Left ventricle myocardium inferior (tissue), 1 donor: ENCODE results near the gene MYH14. TPM values are rescaled to one million over a fixed set of nuclear protein-coding genes. Genes with fewer than 3 reads are reported as not detected.
"Not testable (repeated sequence)": the region's sequence is repeated elsewhere in the genome, so short reads cannot be mapped to it uniquely, and the experiment has no call there.

Source experiments
- DNase-seq: peaks from one replicate; pipeline ENCODE4 v3.0.0-alpha.2; 2020
- H3K27ac ChIP-seq: fragments of 200-600 bp; replicated peaks from 2 replicates; pipeline ENCODE4 v1.8.0; 2021
- H3K27me3 ChIP-seq: fragments of 200-600 bp; 2 replicates; pipeline ENCODE4 v1.8.0; 2021; ENCODE audit warnings: low read depth
- H3K36me3 ChIP-seq: fragments of 200-600 bp; 2 replicates; pipeline ENCODE4 v1.8.0; 2021
- H3K4me1 ChIP-seq: fragments of 200-600 bp; 2 replicates; pipeline ENCODE4 v1.8.0; 2021
- H3K4me3 ChIP-seq: fragments of 200-600 bp; 2 replicates; pipeline ENCODE4 v1.8.0; 2021; ENCODE audit warnings: mild to moderate bottlenecking, moderate library complexity
- H3K9me3 ChIP-seq: fragments of 200-600 bp; replicated peaks from 2 replicates; pipeline ENCODE4 v1.8.0; 2021
- CTCF ChIP-seq: fragments of 200-600 bp; IDR thresholded peaks from 2 replicates; pipeline ENCODE4 v1.8.0; 2021; ENCODE audit warnings: antibody characterized with exemption, mild to moderate bottlenecking, borderline replicate concordance
- intact Hi-C: fragments of 100-400 bp; cut with micrococcal nuclease; formaldehyde crosslinking; loops from one replicate; pipeline ENCODE4 v1.11.0; 2022
- total RNA-seq: library from RNA; stranded (reverse); fragmentation: NEBNext Ultra II Directional; extraction: Animal tissue kit (Norgen Biotek cat#: 25700); gene quantifications from one replicate; pipeline ENCODE4 v1.2.1, GENCODE V29; 2021
- donor health status: DM: no; HTN: yes; CAD: no; lungs with severe emphysema.

The MYH14 gene
- total RNA-seq, 1 donor from 2014 or later, result 115 TPM

- Histone ChIP-seq H3K9me3 (no peaks in the 10 kb centered on the region), H3K27me3 (peaks cover 62% of the 10 kb centered on the region), H3K36me3 (no peaks in the 10 kb centered on the region), H3K4me3 (peak overlapping the region; percentile 69), H3K4me1 (peaks cover 38% of the 10 kb centered on the region), H3K27ac (peak overlapping the region; percentile 78)
- intact Hi-C loops, result no loop called here
- peak; percentile 77 for DNase-seq
- TF ChIP-seq CTCF, result no peak
Measured at GRCh38 chr19:50333737-50334617, 130.6 kb downstream of the MYH14 start.

GRCh38 chr19:50334741-50335421, 131.5 kb downstream of the MYH14 start:
- no peak for TF ChIP-seq CTCF
- H3K4me1 ChIP-seq, result peaks cover 34% of the 10 kb centered on the region
- H3K4me3 ChIP-seq, result no peak overlapping the region
- no peaks in the 10 kb centered on the region for H3K36me3 ChIP-seq
- H3K27me3 ChIP-seq, result peaks cover 54% of the 10 kb centered on the region
- no peak overlapping the region for H3K27ac ChIP-seq
- intact Hi-C loops, result no loop called here
- no peaks in the 10 kb centered on the region for H3K9me3 ChIP-seq
- no peak for DNase-seq

- intact Hi-C loops, DNase-seq, H3K4me3 ChIP-seq, H3K27ac ChIP-seq, H3K36me3 ChIP-seq, H3K9me3 ChIP-seq: not testable (repeated sequence)
- Histone ChIP-seq H3K4me1 (peaks cover 20% of the 10 kb centered on the region), H3K27me3 (peaks cover 35% of the 10 kb centered on the region)
Measured at GRCh38 chr19:50337031-50337430, 133.6 kb downstream of the MYH14 start.

- H3K27me3 ChIP-seq, result peaks cover 4% of the 10 kb centered on the region
Measured at GRCh38 chr19:50340331-50340730, 136.9 kb downstream of the MYH14 start.

GRCh38 chr19:50341091-50341564, 137.7 kb downstream of the MYH14 start:
- H3K4me1 ChIP-seq, result no peaks in the 10 kb centered on the region

More at GRCh38 chr19:50340331-50340730, 136.9 kb downstream of the MYH14 start:
- no peak for TF ChIP-seq CTCF
- Histone ChIP-seq H3K36me3 (no peaks in the 10 kb centered on the region), H3K4me1 (no peaks in the 10 kb centered on the region), H3K9me3 (peaks cover 17% of the 10 kb centered on the region), H3K4me3 (no peak overlapping the region), H3K27ac (no peak overlapping the region)
- DNase-seq, result no peak
- intact Hi-C loops, result no loop called here

More at GRCh38 chr19:50341091-50341564, 137.7 kb downstream of the MYH14 start:
- intact Hi-C loops, result no loop called here
- peak; percentile 1 for DNase-seq
- no peaks in the 10 kb centered on the region for H3K36me3 ChIP-seq
- peaks cover 24% of the 10 kb centered on the region for H3K9me3 ChIP-seq
- TF ChIP-seq CTCF, result no peak
- H3K27me3 ChIP-seq, result no peaks in the 10 kb centered on the region
- H3K4me3 ChIP-seq, result no peak overlapping the region
- no peak overlapping the region for H3K27ac ChIP-seq
